ENCODE results near the gene RNF40.

Gene RNF40

GRCh38 chr16:30761427-30761927 is 645 bp upstream of the RNF40 start:
- Histone ChIP-seq H2AFZ (ENCODE audit: low read length) (peak overlapping the region; percentile 91), H3K9me2 (replicated peaks; ENCODE audit: insufficient read depth, low read length) (no peaks in the 10 kb centered on the region), H3K4me1 (ENCODE audit: low read length) (peaks cover 17% of the 10 kb centered on the region), H3K4me2 (ENCODE audit: low read depth, low read length) (peak overlapping the region; percentile 72), H3F3A (ENCODE audit: insufficient read depth, low read length) (no peaks in the 10 kb centered on the region), H3K27ac (ENCODE audit: low read length) (peak overlapping the region; percentile 31; the same call in 1 of the 2 replicates), H4K20me1 (ENCODE audit: insufficient read depth, low read length) (no peaks in the 10 kb centered on the region), H3K9ac (ENCODE audit: low read length) (peak overlapping the region; percentile 80), H3K4me3 (ENCODE audit: low read length) (peak overlapping the region; percentile 83), H3K79me2 (ENCODE audit: low read length) (peaks cover 25% of the 10 kb centered on the region), H3K27me3 (replicated peaks; ENCODE audit: insufficient read depth, low read length) (no peaks in the 10 kb centered on the region), H3K36me3 (replicated peaks; ENCODE audit: insufficient read depth, low read length) (peaks cover 4% of the 10 kb centered on the region; the same call in 1 of the 2 replicates), H3K9me3 (replicated peaks; ENCODE audit: insufficient read depth, low read length) (no peaks in the 10 kb centered on the region)
- DNase-seq, result peak; percentile 48
- TF ChIP-seq CTCF (IDR thresholded peaks at IDR 0.05; ENCODE audit: low read length) (no peak), EZH2phosphoT487 (IDR thresholded peaks at IDR 0.05; ENCODE audit: low read length) (no peak), EZH2 (optimal IDR thresholded peaks at IDR 0.05; ENCODE audit: low read depth, low read length) (no peak)

DNA sequence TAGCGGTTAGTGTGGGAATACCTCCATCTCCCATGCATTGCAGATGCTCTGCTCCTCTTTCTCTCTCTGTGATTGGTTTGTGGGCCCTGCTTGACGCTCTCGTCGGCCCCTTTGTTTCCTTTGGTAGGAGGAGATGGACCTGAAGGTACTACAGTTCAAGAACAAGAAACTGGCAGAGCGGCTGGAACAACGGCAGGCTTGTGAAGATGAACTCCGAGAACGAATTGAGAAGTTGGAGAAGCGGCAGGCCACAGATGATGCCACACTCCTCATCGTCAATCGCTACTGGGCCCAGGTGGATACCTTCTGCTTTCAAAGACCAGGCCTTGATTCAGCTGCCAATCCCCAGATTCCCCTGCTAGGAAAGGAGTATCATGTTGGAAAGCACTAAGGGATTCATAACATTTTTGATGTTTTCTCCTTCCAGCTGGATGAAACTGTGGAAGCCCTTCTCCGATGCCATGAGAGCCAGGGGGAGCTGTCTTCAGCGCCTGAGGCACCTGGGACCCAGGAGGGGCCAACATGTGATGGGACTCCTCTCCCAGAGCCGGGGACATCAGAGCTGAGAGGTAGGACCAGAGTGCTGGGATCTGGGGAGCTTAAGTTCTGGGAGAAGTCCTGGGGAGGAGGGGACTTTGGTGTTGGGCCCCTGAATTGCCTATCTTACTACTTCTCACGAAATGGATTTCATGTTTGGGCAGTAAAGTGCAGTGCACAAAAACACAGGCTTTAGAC is 1.0 kb downstream of the RNF40 start:
- peak overlapping the region; percentile 90 for H3K4me2 ChIP-seq (ENCODE audit: low read depth, low read length)

GRCh38 chr16:30764086-30764485 is 2.0 kb downstream of the RNF40 start:
- no peak for DNase-seq
- Histone ChIP-seq H3K36me3 (replicated peaks; ENCODE audit: insufficient read depth, low read length) (peaks cover 9% of the 10 kb centered on the region; the same call in 1 of the 2 replicates), H3K79me2 (ENCODE audit: low read length) (peaks cover 25% of the 10 kb centered on the region), H3K4me3 (ENCODE audit: low read length) (no peak overlapping the region), H3K4me1 (ENCODE audit: low read length) (peaks cover 17% of the 10 kb centered on the region), H3K9me2 (replicated peaks; ENCODE audit: insufficient read depth, low read length) (no peaks in the 10 kb centered on the region), H3K4me2 (ENCODE audit: low read depth, low read length) (no peak overlapping the region), H3K9ac (ENCODE audit: low read length) (no peak overlapping the region), H4K20me1 (ENCODE audit: insufficient read depth, low read length) (no peaks in the 10 kb centered on the region), H2AFZ (ENCODE audit: low read length) (no peak overlapping the region), H3K27ac (ENCODE audit: low read length) (no peak overlapping the region), H3K9me3 (replicated peaks; ENCODE audit: insufficient read depth, low read length) (no peaks in the 10 kb centered on the region), H3K27me3 (replicated peaks; ENCODE audit: insufficient read depth, low read length) (no peaks in the 10 kb centered on the region), H3F3A (ENCODE audit: insufficient read depth, low read length) (no peaks in the 10 kb centered on the region)
- TF ChIP-seq CTCF (IDR thresholded peaks at IDR 0.05; ENCODE audit: low read length) (no peak), EZH2phosphoT487 (IDR thresholded peaks at IDR 0.05; ENCODE audit: low read length) (no peak), EZH2 (optimal IDR thresholded peaks at IDR 0.05; ENCODE audit: low read depth, low read length) (no peak)

More for the DNA sequence above, 1.0 kb downstream of the RNF40 start:
- Histone ChIP-seq H3K4me1 (ENCODE audit: low read length) (peaks cover 17% of the 10 kb centered on the region), H3K79me2 (ENCODE audit: low read length) (peaks cover 25% of the 10 kb centered on the region), H4K20me1 (ENCODE audit: insufficient read depth, low read length) (no peaks in the 10 kb centered on the region), H3F3A (ENCODE audit: insufficient read depth, low read length) (no peaks in the 10 kb centered on the region), H3K27me3 (replicated peaks; ENCODE audit: insufficient read depth, low read length) (no peaks in the 10 kb centered on the region), H3K9ac (ENCODE audit: low read length) (peak overlapping the region; percentile 80), H3K36me3 (replicated peaks; ENCODE audit: insufficient read depth, low read length) (peaks cover 9% of the 10 kb centered on the region; the same call in 1 of the 2 replicates), H3K9me2 (replicated peaks; ENCODE audit: insufficient read depth, low read length) (no peaks in the 10 kb centered on the region), H3K9me3 (replicated peaks; ENCODE audit: insufficient read depth, low read length) (no peaks in the 10 kb centered on the region), H2AFZ (ENCODE audit: low read length) (0 out of 2 replicates have a peak overlapping the region, but pooled peaks have one; percentile 47), H3K27ac (ENCODE audit: low read length) (no peak overlapping the region), H3K4me3 (ENCODE audit: low read length) (peak overlapping the region; percentile 83)
- no peak for DNase-seq
- TF ChIP-seq CTCF (IDR thresholded peaks at IDR 0.05; ENCODE audit: low read length), result no peak
- TF ChIP-seq EZH2 (optimal IDR thresholded peaks at IDR 0.05; ENCODE audit: low read depth, low read length), result no peak
- no peak for TF ChIP-seq EZH2phosphoT487 (IDR thresholded peaks at IDR 0.05; ENCODE audit: low read length)

Data from MM.1S (cell line).